HepG2 (cell line): Measurements from ENCODE around the gene BRAT1. TPM values are rescaled to one million over a fixed set of nuclear protein-coding genes. Genes with fewer than 3 reads are reported as not detected.

ENCODE experiments used
- ATAC-seq: fragments of 200-7000 bp; cut with Tn5 transposase; 3 replicates; pipeline ENCODE4 v1.9.1; 2020; ENCODE audit warnings: mild to moderate bottlenecking, moderate library complexity
- BruUV-seq: library from RNA; stranded (reverse); fragments of 400-500 nt; replicated peaks from 2 replicates; lab custom pipeline; 2021; lab: Mats Ljungman, UMichigan
- CTCF ChIA-PET: fragments of 300-600 bp; formaldehyde crosslinking; extraction: SDS; loops from one replicate; lab custom pipeline; 2021; ENCODE audit warnings: low total read pairs, inconsistent platforms, low intra/inter-chr PET ratio; lab: Yijun Ruan, JAX
- POLR2A ChIA-PET: fragments of 350-600 bp; sonication (Branson Sonifier 250); formaldehyde crosslinking; loops from one replicate; lab custom pipeline; 2020; ENCODE audit warnings: antibody characterized with exemption, inconsistent platforms; lab: Yijun Ruan, JAX
- DNase-seq: peaks from one replicate; pipeline ENCODE4 v3.0.0-alpha.2; 2015; ENCODE audit warnings: low spot score
- FAIRE-seq: peaks from 3 replicates; lab custom pipeline; 2011; peaks lifted over from hg19 to GRCh38; lab: Jason Lieb, UNC
- H2AFZ ChIP-seq: one replicate; pipeline ENCODE4 v1.6.1; 2011; ENCODE audit warnings: low read length, inconsistent platforms
- H3K27ac ChIP-seq: fragments of 300-600 bp; 3 replicates; pipeline ENCODE4 v1.8.0; 2011; ENCODE audit warnings: mixed run types, mild to moderate bottlenecking, mixed read lengths, low read length, inconsistent platforms; ENCODE audit not compliant: insufficient read depth; ENCODE audit errors: extremely low read length
- H3K27me3 ChIP-seq, 2 experiments: fragments of 200-600 bp in 1 of 2; 2 replicates in 1 of 2; 3 replicates in 1 of 2; pipeline versions ENCODE4 v1.6.0 to v1.8.0; 2011; ENCODE audit warnings: low read length in 2 of 2, mild to moderate bottlenecking in 2 of 2, moderate library complexity in 2 of 2, inconsistent platforms in 1 of 2; ENCODE audit not compliant: insufficient read depth in 2 of 2, control insufficient read depth in 1 of 2
- H3K36me3 ChIP-seq, 2 experiments: fragments of 200-600 bp in 1 of 2; replicated peaks in 1 of 2; 2 replicates in 1 of 2; 3 replicates in 1 of 2; pipeline versions ENCODE4 v1.5.1 to v1.8.0; 2011; ENCODE audit warnings: low read length in 2 of 2, inconsistent platforms in 1 of 2; ENCODE audit not compliant: insufficient read depth in 2 of 2, control insufficient read depth in 1 of 2
- H3K4me1 ChIP-seq: 2 replicates; pipeline ENCODE4 v1.5.1; 2012; ENCODE audit warnings: low read length, inconsistent platforms; ENCODE audit not compliant: insufficient read depth
- H3K4me2 ChIP-seq: 2 replicates; pipeline ENCODE4 v1.6.0; 2011; ENCODE audit warnings: low read depth, low read length, inconsistent platforms
- H3K4me3 ChIP-seq, 3 experiments: fragments of 200-600 bp in 1 of 3; sonication (generic), shearing (Covaris generic) in 1 of 3; replicated peaks in 1 of 3; 2 replicates each; pipeline ENCODE4 v1.5.1; 2011 to 2016; ENCODE audit warnings: low read length in 3 of 3, inconsistent platforms in 2 of 3, low read depth in 2 of 3, mild to moderate bottlenecking in 2 of 3, control low read depth in 1 of 3, mixed read lengths in 1 of 3; ENCODE audit not compliant: insufficient read depth in 1 of 3
- H3K79me2 ChIP-seq: one replicate; pipeline ENCODE4 v1.6.1; 2011; ENCODE audit warnings: low read length, inconsistent platforms; ENCODE audit not compliant: insufficient read depth
- H3K9ac ChIP-seq: 2 replicates; pipeline ENCODE4 v1.6.0; 2011; ENCODE audit warnings: mild to moderate bottlenecking, low read depth, low read length, inconsistent platforms; ENCODE audit not compliant: insufficient read depth
- H3K9me3 ChIP-seq: 2 replicates; pipeline ENCODE4 v1.5.1; 2012; ENCODE audit warnings: mild to moderate bottlenecking, low read length
- H4K20me1 ChIP-seq: 2 replicates; pipeline ENCODE4 v1.6.0; 2011; ENCODE audit warnings: inconsistent platforms, mild to moderate bottlenecking, low read length, moderate library complexity; ENCODE audit not compliant: insufficient read depth
- HNF4G ChIP-seq, 2 experiments: sonication (generic) in 1 of 2; formaldehyde crosslinking in 1 of 2; IDR thresholded peaks; 2 replicates each; pipeline versions ENCODE4 v1.4.0 to v1.6.1; 2011 to 2020; ENCODE audit warnings: borderline replicate concordance in 2 of 2, low read depth in 2 of 2, mild to moderate bottlenecking in 2 of 2, low read length in 1 of 2, missing genetic modification reagents in 1 of 2, moderate library complexity in 1 of 2
- NFIB ChIP-seq: sonication (generic); formaldehyde crosslinking; IDR thresholded peaks from 2 replicates; pipeline ENCODE4 v1.9.0; 2021; ENCODE audit warnings: missing genetic modification reagents, mild to moderate bottlenecking, borderline replicate concordance
- PRMT3 ChIP-seq: sonication (generic); formaldehyde crosslinking; IDR thresholded peaks from 2 replicates; pipeline ENCODE4 v1.8.1; 2022; ENCODE audit warnings: low read depth, mild to moderate bottlenecking, moderate library complexity, missing genetic modification reagents, borderline replicate concordance
- RFX5 ChIP-seq: IDR thresholded peaks from 2 replicates; pipeline ENCODE4 v1.6.1; 2011; ENCODE audit warnings: low read depth, low read length, improper control_type of control experiment
- SALL1 ChIP-seq: sonication (generic); formaldehyde crosslinking; IDR thresholded peaks from 2 replicates; pipeline ENCODE4 v1.8.0; 2022; ENCODE audit warnings: mild to moderate bottlenecking, missing genetic modification reagents
- SMAD9 ChIP-seq: sonication (generic); formaldehyde crosslinking; IDR thresholded peaks from 2 replicates; pipeline ENCODE4 v1.5.1; 2020; ENCODE audit warnings: mild to moderate bottlenecking, missing genetic modification reagents
- TAF15 ChIP-seq: fragments of 200-400 bp; formaldehyde crosslinking; IDR thresholded peaks from one replicate; pipeline ENCODE4 v1.6.1; 2018; ENCODE audit warnings: mild to moderate bottlenecking, low read depth, low read length; ENCODE audit not compliant: poor library complexity, severe bottlenecking
- YEATS4 ChIP-seq: sonication (generic); formaldehyde crosslinking; IDR thresholded peaks from 2 replicates; pipeline ENCODE4 v1.4.0; 2020; ENCODE audit warnings: missing genetic modification reagents, borderline replicate concordance
- ZBTB43 ChIP-seq: sonication (generic); formaldehyde crosslinking; conservative IDR thresholded peaks from 2 replicates; pipeline ENCODE4 v1.4.0; 2020; ENCODE audit warnings: missing genetic modification reagents
- ZC3H13 ChIP-seq: sonication (generic); formaldehyde crosslinking; IDR thresholded peaks from 2 replicates; pipeline ENCODE4 v1.8.1; 2023; ENCODE audit warnings: mild to moderate bottlenecking, missing genetic modification reagents, moderate library complexity
- ZMYM3 ChIP-seq: sonication (generic); formaldehyde crosslinking; IDR thresholded peaks from 2 replicates; pipeline ENCODE4 v1.5.1; 2020; ENCODE audit warnings: mild to moderate bottlenecking, missing genetic modification reagents
- ZNF547 ChIP-seq: sonication (generic); formaldehyde crosslinking; IDR thresholded peaks from 2 replicates; pipeline ENCODE4 v1.5.1; 2020; ENCODE audit warnings: mild to moderate bottlenecking, missing genetic modification reagents
- ZNF557 ChIP-seq: sonication (generic); formaldehyde crosslinking; IDR thresholded peaks from 2 replicates; pipeline ENCODE4 v1.4.0; 2020; ENCODE audit warnings: missing genetic modification reagents
- ZNF562 ChIP-seq: sonication (generic); formaldehyde crosslinking; IDR thresholded peaks from 2 replicates; pipeline ENCODE4 v1.8.0; 2022; ENCODE audit warnings: missing genetic modification reagents, borderline replicate concordance
- ZNF703 ChIP-seq: sonication (generic); formaldehyde crosslinking; IDR thresholded peaks from 2 replicates; pipeline ENCODE4 v1.5.1; 2020; ENCODE audit warnings: missing genetic modification reagents, mild to moderate bottlenecking, moderate library complexity, borderline replicate concordance
- WGBS: methylation state at CpG from one replicate; pipeline ENCODE4 v1.1.6; 2017; ENCODE audit warnings: low lambda C conversion rate; 5-methylcytosine and 5-hydroxymethylcytosine counted together
- in situ Hi-C: cut with HindIII; loops from 2 replicates; pipeline ENCODE4 v1.10.0; 2017; ENCODE audit warnings: low pct_unique_long_range_greater_than_20kb; ENCODE audit not compliant: extremely low pct_ligation_motif_present
- intact Hi-C: fragments of 100-400 bp; cut with micrococcal nuclease; formaldehyde crosslinking; loops from one replicate; pipeline ENCODE4 v1.10.0; 2022; ENCODE audit not compliant: unreplicated experiment
- polyA plus RNA-seq, 8 experiments: library from polyadenylated mRNA; depleted of rRNA in 3 of 8; stranded (reverse) in 7 of 8; unstranded in 1 of 8; fragments of >200 nt; fragmentation: Illumina TruSeq in 4 of 8; extraction: Trizol in 4 of 8; gene quantifications; 2 replicates each; pipeline versions ENCODE4 v1.2.1 to v1.2.3, GENCODE V29; 2011 to 2016; ENCODE audit warnings: low read depth in 4 of 8, missing spikeins in 1 of 8, mixed read lengths in 1 of 8; ENCODE audit not compliant: insufficient read depth in 1 of 8
- total RNA-seq, 5 experiments: library from RNA; depleted of rRNA; stranded (reverse); fragments of >200 nt; fragmentation: Illumina TruSeq; extraction: Trizol; gene quantifications; 2 replicates each; pipeline ENCODE4 v1.2.3, GENCODE V29; 2016; ENCODE audit warnings: low read depth in 1 of 5

BRAT1 gene
- total and polyA plus RNA-seq, 2 of the 13 experiments (the other 11 are each of a cell fraction or from before 2014, with no cell fraction given) = 10.2 to 20.3 TPM

GRCh38 chr7:2568521-2569223 lies 13.3 kb upstream of the BRAT1 start:
- ATAC-seq = no peak
- Histone ChIP-seq H3K36me3 (no peaks in the 10 kb centered on the region), H3K27me3 (no peaks in the 10 kb centered on the region), H3K4me1 (peaks cover 19% of the 10 kb centered on the region), H3K27ac (no peak overlapping the region), H3K4me2 (no peak overlapping the region), H4K20me1 (no peaks in the 10 kb centered on the region), H2AFZ (no peak overlapping the region), H3K9me3 (no peaks in the 10 kb centered on the region), H3K4me3 (no peak overlapping the region), H3K79me2 (no peaks in the 10 kb centered on the region), H3K9ac (no peak overlapping the region)
- CTCF ChIA-PET = interaction anchor here (1.2 to 1.4 kb wide), 2 partner anchors 94 to 112 kb away, joined by 3 to 7 read pairs; no protein-coding TSS in a partner anchor
- FAIRE-seq = no peak
- WGBS = 85% methylated on average over 18 of the region's 24 CpGs
- BruUV-seq = no TSS peak
- in situ Hi-C loops (loop anchor here (5.0 to 10.0 kb wide), 2 partner anchors 76 to 99 kb away; no protein-coding TSS in a partner anchor), intact Hi-C loops (loop anchor here (5.0 to 10.0 kb wide), 2 partner anchors 94 to 99 kb away; partner anchors contain the start of gene GRIFIN)
- no peak for DNase-seq
- POLR2A ChIA-PET = no interaction called here
- TF ChIP-seq NFIB (CRISPR knock-in tag) (no peak), ZNF557 (no peak), ZMYM3 (CRISPR knock-in tag) (no peak), TAF15 (no peak), ZNF547 (CRISPR knock-in tag) (no peak), SMAD9 (no peak)
- TF ChIP-seq, all 625 proteins: peak for 0

- Histone ChIP-seq H3K79me2 (no peaks in the 10 kb centered on the region), H3K4me3 (peak overlapping the region in 2 of 3 experiments; percentile 26 to 55; a peak in 3 of 6 replicates), H3K4me1 (peaks cover 19% of the 10 kb centered on the region), H2AFZ (no peak overlapping the region), H3K4me2 (peak overlapping the region; percentile 81), H3K9ac (no peak overlapping the region), H3K9me3 (no peaks in the 10 kb centered on the region), H3K27ac (no peak overlapping the region), H3K36me3 (no peaks in the 10 kb centered on the region), H4K20me1 (no peaks in the 10 kb centered on the region), H3K27me3 (no peaks in the 10 kb centered on the region)
- in situ Hi-C loops (loop anchor here (5.0 to 10.0 kb wide), 2 partner anchors 77 to 100 kb away; no protein-coding TSS in a partner anchor), intact Hi-C loops (loop anchor here (1.0 to 10.0 kb wide), 4 partner anchors 69 to 114 kb away; partner anchors contain the start of gene GRIFIN)
- BruUV-seq = no TSS peak
- DNase-seq = peak; percentile 42
- peak; percentile 92 for ATAC-seq
- ChIA-PET CTCF (interaction anchor here (1.2 to 1.5 kb wide), 3 partner anchors 95 to 142 kb away, joined by 3 to 7 read pairs (median 5); no protein-coding TSS in a partner anchor), POLR2A (no interaction called here)
- FAIRE-seq = peak; percentile 71
- WGBS = 52% methylated on average over 16 of the region's 16 CpGs
- TF ChIP-seq ZMYM3 (CRISPR knock-in tag) = no peak
- no peak for TF ChIP-seq RFX5
- TF ChIP-seq PRMT3 = no peak
- TF ChIP-seq SALL1 = peak; percentile 37; the same call in 1 of the 2 replicates
- TF ChIP-seq ZNF703 = 0 out of 2 replicates have a peak, but pooled peaks have one; percentile 28
- TF ChIP-seq ZNF562 (CRISPR knock-in tag) = no peak
- TF ChIP-seq ZBTB43 = no peak
- TF ChIP-seq ZC3H13 (CRISPR knock-in tag) = no peak
- no peak for TF ChIP-seq YEATS4 (CRISPR knock-in tag)
- TF ChIP-seq HNF4G (IDR thresholded peaks at IDR 0.05; ENCODE audit: borderline replicate concordance, low read depth, low read length) = no peak
- TF ChIP-seq HNF4G (CRISPR knock-in tag; IDR thresholded peaks at IDR 0.05; ENCODE audit: borderline replicate concordance, low read depth) = no peak
Observed at GRCh38 chr7:2567679-2568278, 12.5 kb upstream of the BRAT1 start.
